Neural cell (in vitro differentiated cells): Measurements from ENCODE around the gene NUP210. TPM values are rescaled to one million over a fixed set of nuclear protein-coding genes. Genes with fewer than 3 reads are reported as not detected.

Source experiments
- H2AFZ ChIP-seq: fragments of 200-600, 300-800 bp; sonication (generic), shearing (Covaris generic); 2 replicates; pipeline ENCODE4 v1.6.0; 2014; ENCODE audit warnings: low read depth, mild to moderate bottlenecking, antibody characterized with exemption, low read length, moderate library complexity
- H3F3A ChIP-seq: fragments of 200-600 bp; shearing (Covaris generic); 2 replicates; pipeline ENCODE4 v1.6.1; 2016; ENCODE audit warnings: mild to moderate bottlenecking, moderate library complexity, mixed read lengths, antibody characterized with exemption, low read length; ENCODE audit not compliant: insufficient read depth, poor library complexity, severe bottlenecking
- H3K27ac ChIP-seq: fragments of 200-600, 300-800 bp; sonication (generic), shearing (Covaris generic); 2 replicates; pipeline ENCODE4 v1.5.1; 2014; ENCODE audit warnings: mild to moderate bottlenecking, low read length, moderate library complexity
- H3K27me3 ChIP-seq: fragments of 300-800, 200-600 bp; sonication (generic), shearing (Covaris generic); 2 replicates; pipeline ENCODE4 v1.6.0; 2014; ENCODE audit warnings: mild to moderate bottlenecking, low read depth, low read length, moderate library complexity; ENCODE audit not compliant: insufficient read depth
- H3K36me3 ChIP-seq: fragments of 300-800, 200-600 bp; sonication (generic), shearing (Covaris generic); 2 replicates; pipeline ENCODE4 v1.5.1; 2014; ENCODE audit warnings: mild to moderate bottlenecking, antibody characterized with exemption, low read length, moderate library complexity; ENCODE audit not compliant: insufficient read depth
- H3K4me2 ChIP-seq: fragments of 300-800, 200-600 bp; sonication (generic), shearing (Covaris generic); 2 replicates; pipeline ENCODE4 v1.6.0; 2014; ENCODE audit warnings: mild to moderate bottlenecking, low read length
- H3K4me3 ChIP-seq: fragments of 300-800, 200-600 bp; sonication (generic), shearing (Covaris generic); 2 replicates; pipeline ENCODE4 v1.5.1; 2014; ENCODE audit warnings: mild to moderate bottlenecking, low read length, moderate library complexity
- H3K79me2 ChIP-seq: fragments of 200-600 bp; shearing (Covaris generic); replicated peaks from 2 replicates; pipeline ENCODE4 v1.6.0; 2014; ENCODE audit warnings: mild to moderate bottlenecking, low read length, moderate library complexity; ENCODE audit not compliant: insufficient read depth
- H3K9ac ChIP-seq: fragments of 300-800, 200-600 bp; sonication (generic), shearing (Covaris generic); 2 replicates; pipeline ENCODE4 v1.6.1; 2016; ENCODE audit warnings: mild to moderate bottlenecking, low read length, mixed read lengths
- H3K9me2 ChIP-seq: fragments of 200-600 bp; shearing (Covaris generic); 2 replicates; pipeline ENCODE4 v1.6.1; 2016; ENCODE audit warnings: mild to moderate bottlenecking, low read length, mixed read lengths; ENCODE audit not compliant: insufficient read depth
- H3K9me3 ChIP-seq: fragments of 200-600, 300-800 bp; sonication (generic), shearing (Covaris generic); 2 replicates; pipeline ENCODE4 v1.6.1; 2016; ENCODE audit warnings: mild to moderate bottlenecking, mixed run types, low read length, moderate library complexity, mixed read lengths
- H4K20me1 ChIP-seq: fragments of 200-600 bp; shearing (Covaris generic); 2 replicates; pipeline ENCODE4 v1.6.1; 2016; ENCODE audit warnings: mild to moderate bottlenecking, mixed run types; ENCODE audit not compliant: insufficient read depth
- CTCF ChIP-seq: fragments of 450-650 bp; IDR thresholded peaks from 2 replicates; pipeline ENCODE4 v1.5.1; 2014; ENCODE audit warnings: antibody characterized with exemption, mild to moderate bottlenecking, moderate library complexity; ENCODE audit not compliant: poor library complexity, severe bottlenecking
- EP300 ChIP-seq: fragments of 450-650 bp; conservative IDR thresholded peaks from 2 replicates; pipeline ENCODE4 v1.6.1; 2014; ENCODE audit warnings: antibody characterized with exemption, mild to moderate bottlenecking, moderate library complexity; ENCODE audit not compliant: poor library complexity, severe bottlenecking
- EZH2 ChIP-seq: fragments of 200-600, 300-800 bp; shearing (Covaris generic), sonication (generic); IDR thresholded peaks from 2 replicates; pipeline ENCODE4 v1.6.1; 2014; ENCODE audit warnings: antibody characterized with exemption, low read length, borderline replicate concordance, mild to moderate bottlenecking; ENCODE audit not compliant: insufficient read depth, poor library complexity, severe bottlenecking
- MXI1 ChIP-seq: fragments of 450-650 bp; conservative IDR thresholded peaks from 2 replicates; pipeline ENCODE4 v1.6.1; 2014; ENCODE audit warnings: antibody characterized with exemption, mild to moderate bottlenecking; ENCODE audit not compliant: poor library complexity, severe bottlenecking
- POLR2AphosphoS5 ChIP-seq: IDR thresholded peaks from 2 replicates; pipeline ENCODE4 v1.6.1; 2012
- RAD21 ChIP-seq: fragments of 450-650 bp; conservative IDR thresholded peaks from 2 replicates; pipeline ENCODE4 v1.6.1; 2014; ENCODE audit warnings: antibody characterized with exemption, mild to moderate bottlenecking, moderate library complexity
- SMC3 ChIP-seq: fragments of 450-650 bp; conservative IDR thresholded peaks from 2 replicates; pipeline ENCODE4 v1.6.1; 2014; ENCODE audit warnings: antibody characterized with exemption, mild to moderate bottlenecking, moderate library complexity; ENCODE audit not compliant: poor library complexity
- TAF1 ChIP-seq: IDR thresholded peaks from 2 replicates; pipeline ENCODE4 v1.6.1; 2012; ENCODE audit warnings: low read depth
- polyA plus RNA-seq: library from polyadenylated mRNA; depleted of rRNA; stranded (reverse); fragments of >200 nt; gene quantifications from 2 replicates; pipeline ENCODE4 v1.2.3, GENCODE V29; 2014
- TF ChIP-seq, protein P1 (sequence below): IDR thresholded peaks from 2 replicates; pipeline ENCODE4 v1.6.1; 2012; ENCODE audit warnings: borderline replicate concordance

The NUP210 gene
- polyA plus RNA-seq, 1 donor from 2014 or later = 8.2 TPM

GRCh38 chr3:13338996-13339395 lies 81.1 kb downstream of the NUP210 start:
- no peak overlapping the region for H2AFZ ChIP-seq

GRCh38 chr3:13338231-13338630 lies 81.9 kb downstream of the NUP210 start:
- Histone ChIP-seq H3K27me3 (no peaks in the 10 kb centered on the region), H2AFZ (no peak overlapping the region), H3K9ac (no peak overlapping the region), H3F3A (no peaks in the 10 kb centered on the region), H3K27ac (no peak overlapping the region), H4K20me1 (no peaks in the 10 kb centered on the region), H3K9me3 (no peaks in the 10 kb centered on the region), H3K4me3 (no peak overlapping the region), H3K79me2 (no peaks in the 10 kb centered on the region), H3K9me2 (no peaks in the 10 kb centered on the region), H3K36me3 (no peaks in the 10 kb centered on the region), H3K4me2 (no peak overlapping the region)
- no peak for TF ChIP-seq SMC3
- TF ChIP-seq RAD21 = no peak
- TF ChIP-seq, protein P1, sequence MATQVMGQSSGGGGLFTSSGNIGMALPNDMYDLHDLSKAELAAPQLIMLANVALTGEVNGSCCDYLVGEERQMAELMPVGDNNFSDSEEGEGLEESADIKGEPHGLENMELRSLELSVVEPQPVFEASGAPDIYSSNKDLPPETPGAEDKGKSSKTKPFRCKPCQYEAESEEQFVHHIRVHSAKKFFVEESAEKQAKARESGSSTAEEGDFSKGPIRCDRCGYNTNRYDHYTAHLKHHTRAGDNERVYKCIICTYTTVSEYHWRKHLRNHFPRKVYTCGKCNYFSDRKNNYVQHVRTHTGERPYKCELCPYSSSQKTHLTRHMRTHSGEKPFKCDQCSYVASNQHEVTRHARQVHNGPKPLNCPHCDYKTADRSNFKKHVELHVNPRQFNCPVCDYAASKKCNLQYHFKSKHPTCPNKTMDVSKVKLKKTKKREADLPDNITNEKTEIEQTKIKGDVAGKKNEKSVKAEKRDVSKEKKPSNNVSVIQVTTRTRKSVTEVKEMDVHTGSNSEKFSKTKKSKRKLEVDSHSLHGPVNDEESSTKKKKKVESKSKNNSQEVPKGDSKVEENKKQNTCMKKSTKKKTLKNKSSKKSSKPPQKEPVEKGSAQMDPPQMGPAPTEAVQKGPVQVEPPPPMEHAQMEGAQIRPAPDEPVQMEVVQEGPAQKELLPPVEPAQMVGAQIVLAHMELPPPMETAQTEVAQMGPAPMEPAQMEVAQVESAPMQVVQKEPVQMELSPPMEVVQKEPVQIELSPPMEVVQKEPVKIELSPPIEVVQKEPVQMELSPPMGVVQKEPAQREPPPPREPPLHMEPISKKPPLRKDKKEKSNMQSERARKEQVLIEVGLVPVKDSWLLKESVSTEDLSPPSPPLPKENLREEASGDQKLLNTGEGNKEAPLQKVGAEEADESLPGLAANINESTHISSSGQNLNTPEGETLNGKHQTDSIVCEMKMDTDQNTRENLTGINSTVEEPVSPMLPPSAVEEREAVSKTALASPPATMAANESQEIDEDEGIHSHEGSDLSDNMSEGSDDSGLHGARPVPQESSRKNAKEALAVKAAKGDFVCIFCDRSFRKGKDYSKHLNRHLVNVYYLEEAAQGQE = no peak
- no peak for TF ChIP-seq CTCF
- TF ChIP-seq EZH2 = no peak
- no peak for TF ChIP-seq TAF1
- TF ChIP-seq EP300 = no peak
- TF ChIP-seq MXI1 = no peak
- TF ChIP-seq POLR2AphosphoS5 = no peak

More at GRCh38 chr3:13338996-13339395, 81.1 kb downstream of the NUP210 start:
- Histone ChIP-seq H3K4me2 (no peak overlapping the region), H3K27ac (no peak overlapping the region), H3K9me3 (no peaks in the 10 kb centered on the region), H3K4me3 (no peak overlapping the region), H3K79me2 (no peaks in the 10 kb centered on the region), H3K9ac (no peak overlapping the region), H3K27me3 (no peaks in the 10 kb centered on the region), H3K36me3 (no peaks in the 10 kb centered on the region), H3K9me2 (no peaks in the 10 kb centered on the region), H3F3A (no peaks in the 10 kb centered on the region), H4K20me1 (no peaks in the 10 kb centered on the region)
- TF ChIP-seq EZH2 (no peak), TAF1 (no peak), EP300 (no peak), RAD21 (no peak)
- TF ChIP-seq, protein P1 = no peak
